ENCODE results near the gene CEMP1. TPM values are rescaled to one million over a fixed set of nuclear protein-coding genes. Genes with fewer than 3 reads are reported as not detected.

The CEMP1 gene
- total RNA-seq: not detected in 2 replicates

GRCh38 chr16:2531371-2531695 lies at the start of gene CEMP1:
CEMP1 (minus strand) TSS chr16:2531408; CDS start chr16:2531073, 335 bp downstream.

GRCh38 chr16:2537451-2538379 lies 6.5 kb upstream of the CEMP1 start, which contains the start of gene PDPK1:
PDPK1 (plus strand) TSS chr16:2538021; CDS start chr16:2538113, 92 bp downstream.

GRCh38 chr16:2520097-2520783 lies 11.0 kb downstream of the CEMP1 start, which contains the start of gene AMDHD2:
AMDHD2 (plus strand) TSS chr16:2520371; CDS start chr16:2520459, 88 bp downstream.

GRCh38 chr16:2513405-2514332 lies 17.5 kb downstream of the CEMP1 start, which contains the start of gene ATP6V0C:
ATP6V0C (plus strand) TSS chr16:2513952; CDS start chr16:2514104, 152 bp downstream.

Other genes with a start within 250 kb of the CEMP1 start
- gene ABCA3, start 190.7 kb downstream of the CEMP1 start, total RNA-seq: 24.0 and 27.6 TPM in 2 replicates
- gene CCNF, start 102.0 kb downstream of the CEMP1 start, total RNA-seq: 38.6 and 41.2 TPM in 2 replicates
- 14.5 and 18.1 TPM in 2 replicates for gene TEDC2, start 71.3 kb downstream of the CEMP1 start, total RNA-seq
- gene NTN3, start 60.1 kb downstream of the CEMP1 start, total RNA-seq: 0.15 TPM in 1 of 2 replicates, not detected in the other
- 11.6 and 12.3 TPM in 2 replicates for gene TBC1D24, start 56.3 kb downstream of the CEMP1 start, total RNA-seq
- 44.0 and 57.0 TPM in 2 replicates for gene ATP6V0C, start 17.5 kb downstream of the CEMP1 start, total RNA-seq
- 63.3 and 76.6 TPM in 2 replicates for gene AMDHD2, start 11.0 kb downstream of the CEMP1 start, total RNA-seq
- 19.4 and 25.1 TPM in 2 replicates for gene PDPK1, start 6.6 kb upstream of the CEMP1 start, total RNA-seq
- 31.5 and 53.4 TPM in 2 replicates for gene KCTD5, start 151.1 kb upstream of the CEMP1 start, total RNA-seq
- gene PRSS27, start 188.8 kb upstream of the CEMP1 start, total RNA-seq: under 0.01 TPM in 1 of 2 replicates, not detected in the other
- 38.3 and 54.9 TPM in 2 replicates for gene SRRM2, start 221.2 kb upstream of the CEMP1 start, total RNA-seq
- 647 and 787 TPM in 2 replicates for gene ELOB, start 245.9 kb upstream of the CEMP1 start, total RNA-seq

Measured in mammary microvascular endothelial cell (primary cell).